Skeletal muscle satellite cell (primary cell): ENCODE results near the gene CHCHD6.
A peak's percentile ranks its signal among the peaks of the same experiment; 100 is the strongest.

ENCODE experiments used
- H3K27me3 ChIP-seq: 2 replicates; pipeline ENCODE4 v1.7.0; 2013; ENCODE audit warnings: low read length; ENCODE audit not compliant: control insufficient read depth, insufficient read depth
- H3K36me3 ChIP-seq: 2 replicates; pipeline ENCODE4 v1.7.0; 2013; ENCODE audit warnings: mild to moderate bottlenecking, control low read depth, low read length; ENCODE audit not compliant: insufficient read depth
- H3K4me1 ChIP-seq: 2 replicates; pipeline ENCODE4 v1.7.0; 2013; ENCODE audit warnings: low read length; ENCODE audit not compliant: control insufficient read depth, insufficient read depth
- H3K4me2 ChIP-seq: 2 replicates; pipeline ENCODE4 v1.7.0; 2013; ENCODE audit warnings: mild to moderate bottlenecking, low read length
- H3K4me3 ChIP-seq: 2 replicates; pipeline ENCODE4 v1.7.0; 2013; ENCODE audit warnings: low read length
- H3K9ac ChIP-seq: 2 replicates; pipeline ENCODE4 v1.7.0; 2013; ENCODE audit warnings: mild to moderate bottlenecking, low read depth, low read length, moderate library complexity
- H3K9me3 ChIP-seq: replicated peaks from 2 replicates; pipeline ENCODE4 v1.7.0; 2013; ENCODE audit warnings: mild to moderate bottlenecking, control low read depth, low read length

Gene CHCHD6

GRCh38 chr3:126956866-126957650 lies 253.0 kb downstream of the CHCHD6 start:
- H3K4me1 ChIP-seq: peaks cover 24% of the 10 kb centered on the region
- H3K36me3 ChIP-seq: no peaks in the 10 kb centered on the region
- no peak overlapping the region for H3K9ac ChIP-seq
- H3K4me3 ChIP-seq: no peak overlapping the region
- no peaks in the 10 kb centered on the region for H3K27me3 ChIP-seq
- H3K4me2 ChIP-seq: no peak overlapping the region
- H3K9me3 ChIP-seq: no peaks in the 10 kb centered on the region

GRCh38 chr3:126957776-126958637 lies 254.0 kb downstream of the CHCHD6 start:
- H3K4me3 ChIP-seq: no peak overlapping the region
- H3K27me3 ChIP-seq: no peaks in the 10 kb centered on the region
- peaks cover 24% of the 10 kb centered on the region for H3K4me1 ChIP-seq
- no peak overlapping the region for H3K9ac ChIP-seq
- no peak overlapping the region for H3K4me2 ChIP-seq
- H3K36me3 ChIP-seq: no peaks in the 10 kb centered on the region
- no peaks in the 10 kb centered on the region for H3K9me3 ChIP-seq

GRCh38 chr3:126958638-126959085 lies 254.6 kb downstream of the CHCHD6 start:
- Histone ChIP-seq H3K4me1 (peaks cover 24% of the 10 kb centered on the region), H3K9ac (no peak overlapping the region), H3K9me3 (no peaks in the 10 kb centered on the region), H3K4me2 (no peak overlapping the region), H3K27me3 (no peaks in the 10 kb centered on the region), H3K4me3 (no peak overlapping the region), H3K36me3 (no peaks in the 10 kb centered on the region)

- H3K36me3 ChIP-seq: no peaks in the 10 kb centered on the region
- H3K9me3 ChIP-seq: no peaks in the 10 kb centered on the region
- H3K4me3 ChIP-seq: no peak overlapping the region
- no peak overlapping the region for H3K4me2 ChIP-seq
- H3K4me1 ChIP-seq: peaks cover 24% of the 10 kb centered on the region
- H3K27me3 ChIP-seq: no peaks in the 10 kb centered on the region
- H3K9ac ChIP-seq: no peak overlapping the region
Measured at GRCh38 chr3:126959136-126959920, 255.3 kb downstream of the CHCHD6 start.

GRCh38 chr3:126959921-126960603 lies 256.0 kb downstream of the CHCHD6 start:
- Histone ChIP-seq H3K27me3 (no peaks in the 10 kb centered on the region), H3K9ac (peak overlapping the region; percentile 31), H3K36me3 (no peaks in the 10 kb centered on the region), H3K4me2 (peak overlapping the region; percentile 55), H3K9me3 (no peaks in the 10 kb centered on the region), H3K4me1 (peaks cover 24% of the 10 kb centered on the region), H3K4me3 (no peak overlapping the region)

GRCh38 chr3:126960604-126960995 lies 256.6 kb downstream of the CHCHD6 start:
- Histone ChIP-seq H3K4me3 (no peak overlapping the region), H3K4me1 (peaks cover 24% of the 10 kb centered on the region), H3K9ac (peak overlapping the region; percentile 12), H3K27me3 (no peaks in the 10 kb centered on the region), H3K36me3 (no peaks in the 10 kb centered on the region), H3K4me2 (peak overlapping the region; percentile 55), H3K9me3 (no peaks in the 10 kb centered on the region)

- Histone ChIP-seq H3K36me3 (no peaks in the 10 kb centered on the region), H3K4me3 (no peak overlapping the region), H3K4me2 (peak overlapping the region; percentile 55), H3K9me3 (no peaks in the 10 kb centered on the region), H3K27me3 (no peaks in the 10 kb centered on the region), H3K9ac (no peak overlapping the region), H3K4me1 (peaks cover 24% of the 10 kb centered on the region)
Measured at GRCh38 chr3:126961191-126961790, 257.3 kb downstream of the CHCHD6 start.

GRCh38 chr3:126961791-126962461 lies 257.9 kb downstream of the CHCHD6 start:
- Histone ChIP-seq H3K9me3 (no peaks in the 10 kb centered on the region), H3K9ac (no peak overlapping the region), H3K4me3 (no peak overlapping the region), H3K4me2 (no peak overlapping the region), H3K36me3 (no peaks in the 10 kb centered on the region), H3K27me3 (no peaks in the 10 kb centered on the region), H3K4me1 (peaks cover 24% of the 10 kb centered on the region)

- Histone ChIP-seq H3K9ac (no peak overlapping the region), H3K4me3 (no peak overlapping the region), H3K9me3 (no peaks in the 10 kb centered on the region), H3K27me3 (no peaks in the 10 kb centered on the region), H3K4me2 (no peak overlapping the region), H3K4me1 (peaks cover 24% of the 10 kb centered on the region), H3K36me3 (no peaks in the 10 kb centered on the region)
Measured at GRCh38 chr3:126962756-126963155, 258.7 kb downstream of the CHCHD6 start.
